Epithelial cell of esophagus (primary cell): Measurements from ENCODE around the gene LPAR2.

ENCODE experiments used
- DNase-seq: peaks from one replicate; pipeline ENCODE4 v3.0.0; 2010; ENCODE audit warnings: low read depth
- H3K4me3 ChIP-seq: 2 replicates; pipeline ENCODE4 v1.5.1; 2011; ENCODE audit warnings: mild to moderate bottlenecking, low read length, control low read depth
- TF ChIP-seq, protein P1 (sequence below): IDR thresholded peaks from 2 replicates; pipeline ENCODE4 v1.5.1; 2011; ENCODE audit warnings: low read depth, mild to moderate bottlenecking, low read length, control low read depth, inconsistent platforms; ENCODE audit not compliant: insufficient read depth; ENCODE audit errors: missing control alignments

Gene LPAR2

DNA sequence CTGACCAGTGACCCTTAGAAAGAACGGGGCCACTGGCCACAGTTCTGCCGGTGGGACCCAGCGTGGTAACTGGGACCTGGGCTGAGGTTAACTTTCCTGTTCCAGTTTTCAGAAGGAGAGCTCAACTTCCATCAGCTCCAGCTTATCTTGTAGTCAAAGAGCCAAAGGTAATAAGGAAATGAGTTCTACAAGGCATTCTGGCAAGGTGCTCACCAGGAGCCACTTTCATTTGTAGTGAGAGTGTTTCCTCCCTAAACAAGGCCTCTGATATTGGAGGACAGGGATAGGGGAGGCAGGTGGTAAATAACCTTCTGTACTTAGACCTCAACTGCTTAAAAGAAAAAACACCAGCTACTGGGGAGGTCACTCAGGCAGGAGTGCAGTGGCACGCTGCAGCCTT is 47.6 kb downstream of the LPAR2 start:
- DNase-seq: no peak
- no peak overlapping the region for H3K4me3 ChIP-seq
- TF ChIP-seq, protein P1, sequence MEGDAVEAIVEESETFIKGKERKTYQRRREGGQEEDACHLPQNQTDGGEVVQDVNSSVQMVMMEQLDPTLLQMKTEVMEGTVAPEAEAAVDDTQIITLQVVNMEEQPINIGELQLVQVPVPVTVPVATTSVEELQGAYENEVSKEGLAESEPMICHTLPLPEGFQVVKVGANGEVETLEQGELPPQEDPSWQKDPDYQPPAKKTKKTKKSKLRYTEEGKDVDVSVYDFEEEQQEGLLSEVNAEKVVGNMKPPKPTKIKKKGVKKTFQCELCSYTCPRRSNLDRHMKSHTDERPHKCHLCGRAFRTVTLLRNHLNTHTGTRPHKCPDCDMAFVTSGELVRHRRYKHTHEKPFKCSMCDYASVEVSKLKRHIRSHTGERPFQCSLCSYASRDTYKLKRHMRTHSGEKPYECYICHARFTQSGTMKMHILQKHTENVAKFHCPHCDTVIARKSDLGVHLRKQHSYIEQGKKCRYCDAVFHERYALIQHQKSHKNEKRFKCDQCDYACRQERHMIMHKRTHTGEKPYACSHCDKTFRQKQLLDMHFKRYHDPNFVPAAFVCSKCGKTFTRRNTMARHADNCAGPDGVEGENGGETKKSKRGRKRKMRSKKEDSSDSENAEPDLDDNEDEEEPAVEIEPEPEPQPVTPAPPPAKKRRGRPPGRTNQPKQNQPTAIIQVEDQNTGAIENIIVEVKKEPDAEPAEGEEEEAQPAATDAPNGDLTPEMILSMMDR: no peak

DNA sequence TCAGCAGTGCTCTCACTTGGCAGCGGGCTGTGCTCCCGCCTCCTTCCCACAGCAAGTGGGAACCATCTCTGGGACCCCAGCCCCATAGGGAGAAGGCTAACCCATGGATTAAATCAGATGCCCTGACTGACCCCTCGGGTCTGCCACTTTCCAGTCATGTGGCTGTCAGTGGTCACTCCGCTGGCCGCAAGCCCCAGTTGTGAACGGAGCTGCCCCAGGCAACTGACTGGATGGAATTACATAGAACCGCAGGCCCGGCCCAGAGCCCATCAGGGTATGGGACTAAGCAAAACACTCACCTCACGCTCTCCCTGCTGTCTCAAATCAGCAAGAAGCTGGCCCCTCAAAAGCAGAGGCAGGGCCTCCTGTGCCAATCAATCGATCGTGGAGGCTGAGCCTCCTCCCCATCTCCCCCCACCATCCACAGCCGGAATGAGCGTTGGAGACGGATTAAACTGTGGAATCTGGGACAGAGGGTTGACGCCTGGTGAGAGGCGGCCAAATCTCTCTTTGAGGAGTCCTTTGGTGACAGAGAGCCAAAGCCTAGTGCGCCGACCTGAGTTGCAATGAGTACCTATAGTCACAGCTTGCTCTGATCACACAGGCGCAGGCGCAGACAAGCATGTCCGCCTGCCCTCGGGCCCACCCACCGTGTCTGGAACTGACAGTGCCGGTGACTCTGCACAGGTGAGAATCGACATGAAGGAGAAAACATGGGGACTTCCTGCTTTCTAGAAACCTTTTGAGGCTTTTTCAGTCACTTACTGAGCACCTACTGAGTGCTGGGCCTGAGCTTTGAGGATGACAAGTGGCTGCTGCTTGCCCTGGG is 48.3 kb downstream of the LPAR2 start:
- no peak overlapping the region for H3K4me3 ChIP-seq
- TF ChIP-seq, protein P1: no peak
- no peak for DNase-seq

DNA sequence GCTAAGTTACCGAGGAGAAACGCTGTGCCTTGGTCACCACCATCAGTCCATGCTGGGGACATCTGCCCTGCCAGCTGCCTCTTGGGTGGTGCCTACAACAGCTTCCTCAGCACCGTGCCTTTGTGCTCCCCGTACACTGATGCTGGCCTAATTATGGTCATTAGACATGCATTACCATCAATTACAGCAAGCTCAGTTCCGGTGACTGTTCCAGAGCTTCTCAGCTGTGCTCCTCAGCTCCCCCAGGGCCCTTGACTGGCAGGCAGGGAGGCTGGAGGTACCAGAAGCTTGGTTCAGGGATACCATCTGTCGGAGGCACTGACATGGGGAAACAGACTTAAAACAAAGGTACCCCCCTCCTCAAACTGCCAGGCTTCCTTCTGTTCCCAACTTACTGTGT is 49.8 kb downstream of the LPAR2 start:
- TF ChIP-seq, protein P1: no peak
- H3K4me3 ChIP-seq: no peak overlapping the region
- no peak for DNase-seq

DNA sequence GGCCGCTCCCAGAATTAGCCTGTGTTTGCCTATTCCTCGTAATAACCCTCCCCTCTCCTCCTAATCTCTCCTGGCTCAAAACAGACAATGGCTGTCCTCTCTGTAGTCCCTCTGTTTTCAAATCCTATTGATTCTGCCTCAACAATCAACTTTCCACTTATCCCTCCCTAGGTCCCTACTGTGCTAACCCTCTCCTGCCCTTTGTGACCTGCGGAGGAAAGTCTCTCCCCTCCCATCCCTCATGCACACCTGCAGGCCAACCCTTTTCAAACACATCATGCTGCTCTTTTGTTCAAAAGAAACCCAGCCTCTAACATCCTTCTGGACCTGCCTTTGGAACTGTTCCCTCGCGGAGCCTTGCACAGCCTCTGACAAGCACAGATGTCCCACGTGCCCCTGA is 52.6 kb downstream of the LPAR2 start:
- no peak overlapping the region for H3K4me3 ChIP-seq
- no peak for DNase-seq
- TF ChIP-seq, protein P1: no peak
